ENCODE measurements around the gene OXCT1. TPM values are rescaled to one million over a fixed set of nuclear protein-coding genes. Genes with fewer than 3 reads are reported as not detected.
"Not testable (repeated sequence)": the region's sequence is repeated elsewhere in the genome, so short reads cannot be mapped to it uniquely, and the experiment has no call there.

The OXCT1 gene
- total and polyA plus RNA-seq, 5 donors: 54.7 to 108 (median 82.8) TPM

- intact Hi-C loops (cut with DNase I): no loop called here
- no peaks in the 10 kb centered on the region for H3K27me3 ChIP-seq (ENCODE audit: control insufficient read depth, insufficient read depth)
Measured at GRCh38 chr5:41751867-41752266, 118.4 kb downstream of the OXCT1 start.

GRCh38 chr5:41748631-41749030, 121.6 kb downstream of the OXCT1 start:
- Histone ChIP-seq H3K9me3 (ENCODE audit: control insufficient read depth, low read length) (peaks cover 2% of the 10 kb centered on the region), H3K4me1 (ENCODE audit: control insufficient read depth, insufficient read depth, low read length) (no peaks in the 10 kb centered on the region), H3K27me3 (ENCODE audit: control insufficient read depth, insufficient read depth) (no peaks in the 10 kb centered on the region), H3K4me3 (ENCODE audit: low read length) (no peak overlapping the region), H3K27ac (ENCODE audit: low read length) (no peak overlapping the region)
- ATAC-seq: no peak
- intact Hi-C loops (cut with DNase I): no loop called here
- 95% methylated on average over 2 of the region's 2 CpGs for WGBS
- DNase-seq: no peak

More at GRCh38 chr5:41751867-41752266, 118.4 kb downstream of the OXCT1 start:
- Histone ChIP-seq H3K27ac (ENCODE audit: low read length) (no peak overlapping the region), H3K9me3 (ENCODE audit: control insufficient read depth, low read length) (peaks cover 2% of the 10 kb centered on the region), H3K4me1 (ENCODE audit: control insufficient read depth, insufficient read depth, low read length) (no peaks in the 10 kb centered on the region), H3K4me3 (ENCODE audit: low read length) (no peak overlapping the region)
- DNase-seq (no peak), ATAC-seq (no peak)

- no peak overlapping the region for H3K4me3 ChIP-seq (ENCODE audit: low read length)
- ATAC-seq (no peak), DNase-seq (no peak)
- H3K27me3 ChIP-seq (ENCODE audit: control insufficient read depth, insufficient read depth): no peaks in the 10 kb centered on the region
- intact Hi-C loops (cut with DNase I): no loop called here
- H3K9me3 ChIP-seq (ENCODE audit: control insufficient read depth, low read length): no peaks in the 10 kb centered on the region
- 87% methylated on average over 1 of the region's 1 CpG for WGBS
- H3K4me1 ChIP-seq (ENCODE audit: control insufficient read depth, insufficient read depth, low read length): no peaks in the 10 kb centered on the region
- no peak overlapping the region for H3K27ac ChIP-seq (ENCODE audit: low read length)
Measured at GRCh38 chr5:41747708-41748107, 122.5 kb downstream of the OXCT1 start.

GRCh38 chr5:41747301-41747700, 122.9 kb downstream of the OXCT1 start:
- Histone ChIP-seq H3K4me3 (ENCODE audit: low read length) (no peak overlapping the region), H3K9me3 (ENCODE audit: control insufficient read depth, low read length) (no peaks in the 10 kb centered on the region), H3K4me1 (ENCODE audit: control insufficient read depth, insufficient read depth, low read length) (no peaks in the 10 kb centered on the region), H3K27me3 (ENCODE audit: control insufficient read depth, insufficient read depth) (no peaks in the 10 kb centered on the region), H3K27ac (ENCODE audit: low read length) (no peak overlapping the region)
- 32% methylated on average over 1 of the region's 1 CpG for WGBS
- ATAC-seq: no peak
- no peak for DNase-seq
- intact Hi-C loops (cut with DNase I): no loop called here

- intact Hi-C loops (cut with DNase I); H3K27me3 ChIP-seq (ENCODE audit: control insufficient read depth, insufficient read depth); H3K4me3 ChIP-seq (ENCODE audit: low read length); H3K27ac ChIP-seq (ENCODE audit: low read length); H3K4me1 ChIP-seq (ENCODE audit: control insufficient read depth, insufficient read depth, low read length); ATAC-seq; H3K9me3 ChIP-seq (ENCODE audit: control insufficient read depth, low read length); DNase-seq: not testable (repeated sequence)
- 89% methylated on average over 1 of the region's 1 CpG for WGBS
Measured at GRCh38 chr5:41742608-41743007, 127.6 kb downstream of the OXCT1 start.

GRCh38 chr5:41738710-41739354, 131.4 kb downstream of the OXCT1 start:
- Histone ChIP-seq H3K4me3 (ENCODE audit: low read length) (no peak overlapping the region), H3K27ac (ENCODE audit: low read length) (no peak overlapping the region), H3K9me3 (ENCODE audit: control insufficient read depth, low read length) (no peaks in the 10 kb centered on the region), H3K4me1 (ENCODE audit: control insufficient read depth, insufficient read depth, low read length) (no peaks in the 10 kb centered on the region), H3K27me3 (ENCODE audit: control insufficient read depth, insufficient read depth) (no peaks in the 10 kb centered on the region)
- ATAC-seq (no peak), DNase-seq (no peak)
- WGBS: 78% methylated on average over 3 of the region's 3 CpGs
- intact Hi-C loops (cut with DNase I): no loop called here

- ATAC-seq: no peak
- no peak overlapping the region for H3K27ac ChIP-seq (ENCODE audit: low read length)
- DNase-seq: no peak
- no peaks in the 10 kb centered on the region for H3K27me3 ChIP-seq (ENCODE audit: control insufficient read depth, insufficient read depth)
- intact Hi-C loops (cut with DNase I): no loop called here
- no peaks in the 10 kb centered on the region for H3K4me1 ChIP-seq (ENCODE audit: control insufficient read depth, insufficient read depth, low read length)
- H3K4me3 ChIP-seq (ENCODE audit: low read length): no peak overlapping the region
- no peaks in the 10 kb centered on the region for H3K9me3 ChIP-seq (ENCODE audit: control insufficient read depth, low read length)
Measured at GRCh38 chr5:41736641-41737040, 133.6 kb downstream of the OXCT1 start.

GRCh38 chr5:41735213-41735612, 135.0 kb downstream of the OXCT1 start:
- intact Hi-C loops (cut with DNase I): no loop called here
- H3K27me3 ChIP-seq (ENCODE audit: control insufficient read depth, insufficient read depth): no peaks in the 10 kb centered on the region

GRCh38 chr5:41729381-41729780, 140.8 kb downstream of the OXCT1 start:
- DNase-seq; H3K27me3 ChIP-seq (ENCODE audit: control insufficient read depth, insufficient read depth); H3K4me1 ChIP-seq (ENCODE audit: control insufficient read depth, insufficient read depth, low read length); H3K27ac ChIP-seq (ENCODE audit: low read length); intact Hi-C loops (cut with DNase I); H3K9me3 ChIP-seq (ENCODE audit: control insufficient read depth, low read length); H3K4me3 ChIP-seq (ENCODE audit: low read length); ATAC-seq: not testable (repeated sequence)
- WGBS: 95% methylated on average over 5 of the region's 5 CpGs

More at GRCh38 chr5:41735213-41735612, 135.0 kb downstream of the OXCT1 start:
- Histone ChIP-seq H3K4me1 (ENCODE audit: control insufficient read depth, insufficient read depth, low read length) (no peaks in the 10 kb centered on the region), H3K9me3 (ENCODE audit: control insufficient read depth, low read length) (no peaks in the 10 kb centered on the region), H3K4me3 (ENCODE audit: low read length) (no peak overlapping the region), H3K27ac (ENCODE audit: low read length) (no peak overlapping the region)
- no peak for ATAC-seq
- no peak for DNase-seq

GRCh38 chr5:41728281-41728680, 141.9 kb downstream of the OXCT1 start:
- Histone ChIP-seq H3K4me1 (ENCODE audit: control insufficient read depth, insufficient read depth, low read length) (no peaks in the 10 kb centered on the region), H3K4me3 (ENCODE audit: low read length) (no peak overlapping the region), H3K27me3 (ENCODE audit: control insufficient read depth, insufficient read depth) (no peaks in the 10 kb centered on the region), H3K27ac (ENCODE audit: low read length) (no peak overlapping the region), H3K9me3 (ENCODE audit: control insufficient read depth, low read length) (no peaks in the 10 kb centered on the region)
- WGBS: 97% methylated on average over 4 of the region's 4 CpGs
- intact Hi-C loops (cut with DNase I): no loop called here
- no peak for DNase-seq
- ATAC-seq: no peak

- Histone ChIP-seq H3K27ac (ENCODE audit: low read length) (no peak overlapping the region), H3K4me1 (ENCODE audit: control insufficient read depth, insufficient read depth, low read length) (no peaks in the 10 kb centered on the region), H3K27me3 (ENCODE audit: control insufficient read depth, insufficient read depth) (no peaks in the 10 kb centered on the region), H3K4me3 (ENCODE audit: low read length) (no peak overlapping the region), H3K9me3 (ENCODE audit: control insufficient read depth, low read length) (no peaks in the 10 kb centered on the region)
- ATAC-seq (no peak), DNase-seq (no peak)
- 64% methylated on average over 3 of the region's 3 CpGs for WGBS
- intact Hi-C loops (cut with DNase I): no loop called here
Measured at GRCh38 chr5:41722359-41722950, 147.8 kb downstream of the OXCT1 start.

GRCh38 chr5:41721516-41721915, 148.7 kb downstream of the OXCT1 start:
- no peak overlapping the region for H3K27ac ChIP-seq (ENCODE audit: low read length)
- WGBS: 57% methylated on average over 2 of the region's 2 CpGs
- DNase-seq (no peak), ATAC-seq (no peak)
- no peaks in the 10 kb centered on the region for H3K4me1 ChIP-seq (ENCODE audit: control insufficient read depth, insufficient read depth, low read length)
- H3K27me3 ChIP-seq (ENCODE audit: control insufficient read depth, insufficient read depth): no peaks in the 10 kb centered on the region
- no peaks in the 10 kb centered on the region for H3K9me3 ChIP-seq (ENCODE audit: control insufficient read depth, low read length)
- intact Hi-C loops (cut with DNase I): no loop called here
- H3K4me3 ChIP-seq (ENCODE audit: low read length): no peak overlapping the region

Data from right cardiac atrium (tissue), 5 donors.